NCI-H526 (cell line): ENCODE data around the gene ATCAY.
"Not testable (repeated sequence)": the region's sequence is repeated elsewhere in the genome, so short reads cannot be mapped to it uniquely, and the experiment has no call there.

Experiments used
- DNase-seq, 2 experiments: peaks; one replicate each; lab custom pipeline; 2025; lab: John Stamatoyannopoulos, UW

Gene ATCAY

GRCh38 chr19:3949294-3949693, 68.8 kb downstream of the ATCAY start:
- no peak for DNase-seq

GRCh38 chr19:3949997-3950859, 69.7 kb downstream of the ATCAY start:
- DNase-seq = no peak

GRCh38 chr19:3950871-3951861, 70.7 kb downstream of the ATCAY start:
- no peak for DNase-seq

GRCh38 chr19:3952755-3953276, 72.3 kb downstream of the ATCAY start:
- DNase-seq = not testable (repeated sequence)

- no peak for DNase-seq
Observed at GRCh38 chr19:3954107-3954506, 73.6 kb downstream of the ATCAY start.

GRCh38 chr19:3955276-3955675, 74.8 kb downstream of the ATCAY start:
- not testable (repeated sequence) for DNase-seq

GRCh38 chr19:3955688-3956087, 75.2 kb downstream of the ATCAY start:
- DNase-seq = no peak

GRCh38 chr19:3958836-3959765, 78.6 kb downstream of the ATCAY start:
- no peak for DNase-seq

- DNase-seq = no peak
Observed at GRCh38 chr19:3959766-3960131, 79.3 kb downstream of the ATCAY start.

- DNase-seq = no peak
Observed at GRCh38 chr19:3961007-3961406, 80.5 kb downstream of the ATCAY start.

GRCh38 chr19:3963458-3964255, 83.2 kb downstream of the ATCAY start:
- no peak for DNase-seq

- DNase-seq = no peak
Observed at GRCh38 chr19:3964256-3965194, 84.0 kb downstream of the ATCAY start.

- peak in 1 of 2 experiments; percentile 43 for DNase-seq
Observed at GRCh38 chr19:3966051-3967017, 85.8 kb downstream of the ATCAY start.

GRCh38 chr19:3967983-3968382, 87.5 kb downstream of the ATCAY start:
- DNase-seq = not testable (repeated sequence)

- DNase-seq = no peak
Observed at GRCh38 chr19:3968556-3969434, 88.3 kb downstream of the ATCAY start.

GRCh38 chr19:3969435-3970312, 89.2 kb downstream of the ATCAY start:
- peak in 1 of 2 experiments; percentile 15 for DNase-seq
